ENCODE data around the gene SLIT3.

DNA sequence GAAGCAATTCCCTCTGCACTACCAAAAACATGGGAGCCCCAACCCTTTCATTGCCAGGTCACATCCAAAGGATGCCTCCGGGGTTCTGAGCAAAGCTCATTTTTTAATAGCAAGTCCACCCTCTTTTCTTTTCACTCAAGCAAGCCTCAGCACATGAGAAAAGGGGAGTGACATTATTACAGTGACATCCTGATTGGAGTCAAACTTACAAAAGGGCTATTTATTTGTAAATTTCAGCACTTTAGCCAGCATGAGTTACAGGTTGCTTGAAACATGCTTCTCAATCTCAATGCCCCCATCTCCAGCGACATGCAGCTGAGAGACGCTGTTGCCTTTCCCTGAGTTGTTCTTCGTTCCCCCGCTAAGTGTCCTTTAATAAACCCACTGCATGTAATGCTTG lies 483.3 kb downstream of the SLIT3 start:
- TF ChIP-seq POLR2AphosphoS5 (IDR thresholded peaks at IDR 0.05; ENCODE audit: borderline replicate concordance, low read depth, low read length) (no peak), EZH2 (IDR thresholded peaks at IDR 0.05) (no peak)

Data from SK-N-MC (cell line).